Cardiac fibroblast (primary cell): ENCODE results near the gene FANCC.
A peak's percentile ranks its signal among the peaks of the same experiment; 100 is the strongest.

ENCODE experiments used
- DNase-seq, 2 donors: peaks; one replicate each; pipeline versions ENCODE4 v3.0.0 to v3.0.0-alpha.2; 2010; ENCODE audit warnings: low read depth in 2 of 2
- H3K4me3 ChIP-seq, 2 donors: replicated peaks in 1 of 2; 1 replicate in 1 of 2; 2 replicates in 1 of 2; pipeline ENCODE4 v1.5.1; 2011; ENCODE audit warnings: low read depth in 2 of 2, low read length in 2 of 2, mild to moderate bottlenecking in 2 of 2, moderate library complexity in 1 of 2
- CTCF ChIP-seq: IDR thresholded peaks from one replicate; pipeline ENCODE4 v1.5.1; 2011; ENCODE audit warnings: low read depth, mild to moderate bottlenecking, low read length, inconsistent platforms

The FANCC gene

GRCh38 chr9:95343725-95344287 lies 26.3 kb upstream of the FANCC start:
- H3K4me3 ChIP-seq, result no peak overlapping the region
- TF ChIP-seq CTCF, result no peak
- no peak for DNase-seq

GRCh38 chr9:95342571-95342970 lies 25.1 kb upstream of the FANCC start:
- DNase-seq, result no peak
- no peak for TF ChIP-seq CTCF
- H3K4me3 ChIP-seq, result no peak overlapping the region

DNA sequence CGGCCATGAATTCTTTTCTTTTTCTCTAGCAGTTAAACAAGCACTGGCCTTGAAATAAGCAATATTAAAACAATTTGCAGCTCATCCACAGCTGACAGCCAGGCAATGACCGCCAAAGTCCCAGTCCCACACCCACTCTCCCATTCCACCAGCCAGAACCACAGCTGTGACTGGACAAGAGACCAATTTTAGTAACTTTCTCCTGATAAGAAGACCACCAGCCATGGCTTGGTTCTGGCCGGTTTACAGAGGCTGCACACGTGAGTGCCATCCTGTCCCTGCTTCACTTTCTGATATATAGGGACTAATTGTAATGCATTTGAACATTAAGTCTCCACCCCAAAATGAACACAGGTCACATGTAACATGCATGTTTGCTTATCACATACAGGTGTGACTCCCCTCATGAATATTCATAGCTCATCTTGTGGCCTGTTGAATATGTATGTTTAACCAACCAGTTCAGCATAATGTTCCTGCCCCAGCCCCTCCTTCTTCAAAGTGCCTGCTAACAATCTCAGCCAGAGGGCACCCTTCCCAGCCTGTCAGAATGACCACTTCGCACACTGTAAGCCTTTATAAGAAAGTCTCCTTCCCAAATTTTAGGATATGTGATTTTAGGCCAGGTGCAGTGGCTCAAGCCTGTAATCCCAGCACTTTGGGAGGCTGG lies 23.9 kb upstream of the FANCC start:
- TF ChIP-seq CTCF, result peak; percentile 38
- no peak overlapping the region for H3K4me3 ChIP-seq
- DNase-seq, result peak; percentile 44 to 59

DNA sequence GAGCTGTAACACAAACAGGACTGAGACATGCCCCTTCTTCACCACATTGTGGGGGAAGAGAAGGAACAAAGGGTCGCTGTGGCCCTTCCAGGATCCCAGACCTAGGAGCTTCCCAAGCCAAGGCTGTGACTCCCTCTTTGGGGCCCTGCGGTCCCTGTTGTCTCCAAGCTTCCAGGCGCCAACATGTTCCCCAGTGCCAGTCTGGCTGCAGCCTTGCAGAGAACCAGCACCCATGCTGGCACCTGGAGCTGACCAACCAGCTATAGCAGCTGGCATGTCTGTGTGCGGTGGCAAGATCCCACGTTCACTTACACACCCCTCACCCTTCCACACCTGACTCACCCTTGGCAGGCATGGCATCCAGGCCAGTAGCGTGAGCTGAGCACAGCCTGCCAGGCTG lies 20.7 kb upstream of the FANCC start:
- no peak for TF ChIP-seq CTCF
- no peak overlapping the region for H3K4me3 ChIP-seq
- DNase-seq, result no peak

GRCh38 chr9:95336281-95336680 lies 18.8 kb upstream of the FANCC start:
- TF ChIP-seq CTCF, result peak; percentile 60
- peak; percentile 30 to 31 for DNase-seq

DNA sequence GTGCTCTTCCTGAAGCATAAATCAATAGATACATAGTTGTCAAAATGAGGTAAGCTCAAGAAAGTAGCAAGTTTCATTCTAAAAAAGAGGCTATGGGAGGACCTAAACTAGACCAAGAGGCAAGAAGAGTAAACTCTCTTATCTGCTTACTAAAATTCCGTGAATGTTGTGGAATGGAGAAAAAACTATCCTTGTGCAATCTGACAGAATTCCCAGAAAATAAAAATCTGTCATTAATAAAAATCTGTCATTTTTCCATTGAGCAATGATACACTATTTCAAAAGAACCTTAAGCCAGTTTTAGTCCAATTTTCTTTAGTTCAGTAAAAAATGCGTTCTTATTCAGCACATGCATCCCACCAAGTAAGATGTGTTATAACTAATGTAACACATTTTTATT lies 15.9 kb upstream of the FANCC start:
- peak in 1 of 2 donors; percentile 31 for DNase-seq
- no peak overlapping the region for H3K4me3 ChIP-seq
- TF ChIP-seq CTCF, result no peak

More at GRCh38 chr9:95336281-95336680, 18.8 kb upstream of the FANCC start:
- no peak overlapping the region for H3K4me3 ChIP-seq
